H9 (cell line): ENCODE results near the gene RHBDD2. TPM values are rescaled to one million over a fixed set of nuclear protein-coding genes. Genes with fewer than 3 reads are reported as not detected.

Experiments
- DNase-seq: peaks from one replicate; pipeline ENCODE4 v3.0.0-alpha.2; 2017
- H2AFZ ChIP-seq: one replicate; pipeline ENCODE4 v1.6.1; 2013; ENCODE audit warnings: mild to moderate bottlenecking, low read length, control low read depth, moderate library complexity
- H2AK5ac ChIP-seq: 2 replicates; pipeline ENCODE4 v1.6.1; 2013; ENCODE audit warnings: low read length, control low read depth, mixed read lengths; ENCODE audit not compliant: insufficient read length
- H2BK120ac ChIP-seq: one replicate; pipeline ENCODE4 v1.6.1; 2013; ENCODE audit warnings: low read depth, mild to moderate bottlenecking, low read length, control low read depth, inconsistent platforms; ENCODE audit not compliant: poor library complexity, severe bottlenecking
- H2BK12ac ChIP-seq: 2 replicates; pipeline ENCODE4 v1.6.1; 2013; ENCODE audit warnings: low read length, control low read depth, mixed read lengths, low read depth; ENCODE audit not compliant: insufficient read length
- H2BK15ac ChIP-seq: 2 replicates; pipeline ENCODE4 v1.6.1; 2013; ENCODE audit warnings: low read depth, low read length, control low read depth
- H2BK20ac ChIP-seq: one replicate; pipeline ENCODE4 v1.6.1; 2013; ENCODE audit warnings: low read depth, mild to moderate bottlenecking, low read length, control low read depth, inconsistent platforms; ENCODE audit not compliant: poor library complexity, severe bottlenecking
- H2BK5ac ChIP-seq: 2 replicates; pipeline ENCODE4 v1.6.1; 2013; ENCODE audit warnings: low read length, control low read depth, mixed read lengths; ENCODE audit not compliant: insufficient read length
- H3K14ac ChIP-seq: 2 replicates; pipeline ENCODE4 v1.6.1; 2013; ENCODE audit warnings: low read length, control low read depth; ENCODE audit not compliant: insufficient read depth
- H3K18ac ChIP-seq: 2 replicates; pipeline ENCODE4 v1.6.1; 2013; ENCODE audit warnings: low read depth, mild to moderate bottlenecking, mixed read lengths, low read length, control low read depth; ENCODE audit not compliant: insufficient read length
- H3K23ac ChIP-seq: 2 replicates; pipeline ENCODE4 v1.6.1; 2013; ENCODE audit warnings: low read length, control low read depth, mixed read lengths, low read depth; ENCODE audit not compliant: insufficient read length
- H3K23me2 ChIP-seq: 2 replicates; pipeline ENCODE4 v1.6.1; 2013; ENCODE audit warnings: low read depth, mild to moderate bottlenecking, mixed read lengths, low read length, control low read depth; ENCODE audit not compliant: insufficient read length, poor library complexity, severe bottlenecking
- H3K27ac ChIP-seq: 2 replicates; pipeline ENCODE4 v1.5.1; 2013; ENCODE audit warnings: low read length, control low read depth, mixed read lengths, low read depth; ENCODE audit not compliant: insufficient read length
- H3K27me3 ChIP-seq: 2 replicates; pipeline ENCODE4 v1.6.1; 2013; ENCODE audit warnings: low read length, control low read depth, inconsistent platforms; ENCODE audit not compliant: insufficient read depth
- H3K4ac ChIP-seq: 2 replicates; pipeline ENCODE4 v1.6.1; 2013; ENCODE audit warnings: low read depth, mild to moderate bottlenecking, control low read depth, inconsistent platforms, low read length, moderate library complexity
- H3K4me1 ChIP-seq: 2 replicates; pipeline ENCODE4 v1.6.1; 2013; ENCODE audit warnings: low read length, control low read depth, inconsistent platforms; ENCODE audit not compliant: insufficient read depth
- H3K4me2 ChIP-seq: 2 replicates; pipeline ENCODE4 v1.6.1; 2013; ENCODE audit warnings: low read length, control low read depth, mixed read lengths; ENCODE audit not compliant: insufficient read length, insufficient read depth
- H3K56ac ChIP-seq: 2 replicates; pipeline ENCODE4 v1.6.1; 2013; ENCODE audit warnings: low read depth, mild to moderate bottlenecking, mixed read lengths, low read length, control low read depth; ENCODE audit not compliant: insufficient read length
- H3K79me1 ChIP-seq: 2 replicates; pipeline ENCODE4 v1.6.1; 2013; ENCODE audit warnings: low read depth, mild to moderate bottlenecking, moderate library complexity, low read length, control low read depth, inconsistent platforms; ENCODE audit not compliant: insufficient read depth, poor library complexity, severe bottlenecking
- H3K79me2 ChIP-seq: 2 replicates; pipeline ENCODE4 v1.6.1; 2013; ENCODE audit warnings: low read length, control low read depth, inconsistent platforms; ENCODE audit not compliant: insufficient read depth
- H3K9ac ChIP-seq: 2 replicates; pipeline ENCODE4 v1.6.1; 2013; ENCODE audit warnings: low read length, control low read depth, mixed read lengths; ENCODE audit not compliant: insufficient read length; ENCODE audit errors: extremely low read depth
- H3K9me3 ChIP-seq: one replicate; pipeline ENCODE4 v1.6.1; 2013; ENCODE audit warnings: low read depth, low read length, inconsistent platforms; ENCODE audit not compliant: control insufficient read depth
- H3T11ph ChIP-seq: one replicate; pipeline ENCODE4 v1.6.1; 2013; ENCODE audit warnings: mild to moderate bottlenecking, low read length, control low read depth, inconsistent platforms
- H4K20me1 ChIP-seq: one replicate; pipeline ENCODE4 v1.6.1; 2013; ENCODE audit not compliant: control insufficient read depth, insufficient read length, insufficient read depth
- H4K5ac ChIP-seq: 2 replicates; pipeline ENCODE4 v1.6.1; 2013; ENCODE audit warnings: low read depth, mild to moderate bottlenecking, mixed read lengths, low read length, control low read depth; ENCODE audit not compliant: insufficient read length
- H4K8ac ChIP-seq: replicated peaks from 2 replicates; pipeline ENCODE4 v1.6.1; 2013; ENCODE audit warnings: low read length, control low read depth, mixed read lengths, low read depth; ENCODE audit not compliant: insufficient read length
- H4K91ac ChIP-seq: 2 replicates; pipeline ENCODE4 v1.6.1; 2013; ENCODE audit warnings: low read depth, mild to moderate bottlenecking, moderate library complexity, mixed read lengths, low read length, control low read depth; ENCODE audit not compliant: insufficient read length
- H3K27ac Mint-ChIP-seq, 3 experiments: 2 replicates in 2 of 3; 3 replicates in 1 of 3; pipeline ENCODE4 v1.8.0; 2020 to 2021; ENCODE audit warnings: mixed read lengths in 3 of 3, mild to moderate bottlenecking in 1 of 3, moderate library complexity in 1 of 3
- H3K27me3 Mint-ChIP-seq: 2 replicates; pipeline ENCODE4 v1.8.0; 2021; ENCODE audit warnings: low read depth, mild to moderate bottlenecking, moderate library complexity, mixed read lengths
- H3K36me3 Mint-ChIP-seq, 3 experiments: 2 replicates in 2 of 3; 3 replicates in 1 of 3; pipeline ENCODE4 v1.8.0; 2020 to 2021; ENCODE audit warnings: low read depth in 3 of 3, mixed read lengths in 3 of 3; ENCODE audit not compliant: insufficient read depth in 1 of 3
- H3K4me1 Mint-ChIP-seq, 2 experiments: 2 replicates each; pipeline ENCODE4 v1.8.0; 2020; ENCODE audit warnings: mixed read lengths in 2 of 2
- H3K4me3 Mint-ChIP-seq, 2 experiments: 2 replicates in 1 of 2; 3 replicates in 1 of 2; pipeline ENCODE4 v1.8.0; 2020 to 2021; ENCODE audit warnings: mild to moderate bottlenecking in 2 of 2, mixed read lengths in 2 of 2, moderate library complexity in 1 of 2
- H3K9me3 Mint-ChIP-seq, 2 experiments: 2 replicates in 1 of 2; 3 replicates in 1 of 2; pipeline ENCODE4 v1.8.0; 2020; ENCODE audit warnings: mild to moderate bottlenecking in 2 of 2, mixed read lengths in 2 of 2, moderate library complexity in 1 of 2
- CTCF ChIP-seq: fragments of 200-600 bp; sonication (generic); conservative IDR thresholded peaks from 3 replicates; pipeline ENCODE4 v1.8.0; 2021; ENCODE audit warnings: antibody characterized with exemption, mild to moderate bottlenecking
- WGBS: extraction: QIAGEN DNeasy Blood & Tissue Kit; methylation state at CpG from one replicate; pipeline ENCODE4 v1.1.7; 2013; ENCODE audit warnings: missing lambda C conversion rate, low lambda C conversion rate, mixed read lengths; ENCODE audit not compliant: insufficient read length; ENCODE audit errors: extremely low coverage; 5-methylcytosine and 5-hydroxymethylcytosine counted together
- total RNA-seq: library from RNA; stranded (reverse); gene quantifications from 2 replicates; pipeline ENCODE4 v1.2.1, GENCODE V29; 2021

Gene RHBDD2
- total RNA-seq, 1 experiment from 2014 or later = 30.0 TPM

- H4K91ac ChIP-seq = no peak overlapping the region
- no peak overlapping the region for H3T11ph ChIP-seq
- H2AFZ ChIP-seq = no peak overlapping the region
- H2BK15ac ChIP-seq = no peak overlapping the region
- no peak overlapping the region for H3K4me2 ChIP-seq
- H2AK5ac ChIP-seq = no peak overlapping the region
- no peak overlapping the region for H4K5ac ChIP-seq
- no peak overlapping the region for H3K23ac ChIP-seq
- H3K27ac ChIP-seq = no peak overlapping the region
- H3K27me3 ChIP-seq = no peaks in the 10 kb centered on the region
- no peaks in the 10 kb centered on the region for H3K79me2 ChIP-seq
- no peak overlapping the region for H3K18ac ChIP-seq
- no peaks in the 10 kb centered on the region for H4K20me1 ChIP-seq
- peaks cover 6% of the 10 kb centered on the region for H3K27me3 Mint-ChIP-seq
- no peaks in the 10 kb centered on the region for H3K79me1 ChIP-seq
- H3K4me3 Mint-ChIP-seq = no peak overlapping the region
- peaks cover 4 to 7% of the 10 kb centered on the region in 2 experiments; a peak in 3 of 4 replicates for H3K4me1 Mint-ChIP-seq
- H3K36me3 Mint-ChIP-seq = no peaks in the 10 kb centered on the region
- no peaks in the 10 kb centered on the region for H3K23me2 ChIP-seq
- no peak overlapping the region; a peak in 1 of 7 replicates for H3K27ac Mint-ChIP-seq
- no peak overlapping the region for H3K56ac ChIP-seq
- no peak overlapping the region for H2BK5ac ChIP-seq
- H3K4me1 ChIP-seq = no peaks in the 10 kb centered on the region
- H3K4ac ChIP-seq = no peak overlapping the region
- no peak overlapping the region for H2BK12ac ChIP-seq
- no peak overlapping the region for H3K9ac ChIP-seq
- no peak for DNase-seq
- WGBS = no CpG with 5 or more reads among the region's 4 CpGs
- no peaks in the 10 kb centered on the region for H3K9me3 ChIP-seq
- no peak overlapping the region for H2BK20ac ChIP-seq
- no peak for TF ChIP-seq CTCF
- no peak overlapping the region for H4K8ac ChIP-seq
- H3K9me3 Mint-ChIP-seq = no peaks in the 10 kb centered on the region; a peak in 1 of 5 replicates
- no peak overlapping the region for H2BK120ac ChIP-seq
- H3K14ac ChIP-seq = no peak overlapping the region
Observed at GRCh38 chr7:75867390-75867717, 11.5 kb upstream of the RHBDD2 start.
